Naive thymus-derived CD8-positive, alpha-beta T cell (primary cell): ENCODE measurements around the gene PAPPA. TPM values are rescaled to one million over a fixed set of nuclear protein-coding genes. Genes with fewer than 3 reads are reported as not detected.

Experiments used
- ATAC-seq, 2 donors: fragments of 150-1000 bp; cut with Tn5 transposase in 1 of 2; sonication (Bioruptor Pico), chemical (Tn5 transposase) in 1 of 2; 1 replicate in 1 of 2; 2 replicates in 1 of 2; pipeline ENCODE4 v1.10.0; 2021; ENCODE audit warnings: mild to moderate bottlenecking in 2 of 2, moderate library complexity in 2 of 2
- POLR2A ChIA-PET: fragments of 350-600 bp; sonication (Branson Sonifier 250); formaldehyde crosslinking; loops from one replicate; lab custom pipeline; 2021; ENCODE audit warnings: antibody characterized with exemption; lab: Charles Lee
- DNase-seq, 10 donors: peaks; one replicate each; pipeline versions ENCODE4 v3.0.0 to v3.0.0-alpha.2; 2020 to 2022
- H3K27ac Mint-ChIP-seq, 10 donors: one replicate each; pipeline ENCODE4 v1.8.0; 2020 to 2022; ENCODE audit warnings: mild to moderate bottlenecking in 10 of 10, mixed read lengths in 10 of 10, moderate library complexity in 4 of 10, inconsistent platforms in 1 of 10
- H3K27me3 Mint-ChIP-seq, 5 donors: one replicate each; pipeline ENCODE4 v1.8.0; 2021 to 2022; ENCODE audit warnings: mixed read lengths in 5 of 5
- H3K36me3 Mint-ChIP-seq, 3 donors: one replicate each; pipeline ENCODE4 v1.8.0; 2020 to 2022; ENCODE audit warnings: mixed read lengths in 3 of 3, mild to moderate bottlenecking in 2 of 3, inconsistent platforms in 1 of 3
- H3K4me1 Mint-ChIP-seq, 4 donors: one replicate each; pipeline ENCODE4 v1.8.0; 2021 to 2022; ENCODE audit warnings: mixed read lengths in 4 of 4
- H3K4me3 Mint-ChIP-seq, 10 donors: one replicate each; pipeline ENCODE4 v1.8.0; 2020 to 2022; ENCODE audit warnings: mild to moderate bottlenecking in 10 of 10, mixed read lengths in 10 of 10, moderate library complexity in 6 of 10, inconsistent platforms in 1 of 10
- H3K9me3 Mint-ChIP-seq, 9 donors: one replicate each; pipeline ENCODE4 v1.8.0; 2020 to 2022; ENCODE audit warnings: mixed read lengths in 9 of 9, mild to moderate bottlenecking in 3 of 9, inconsistent platforms in 1 of 9, moderate library complexity in 1 of 9
- polyA plus RNA-seq, 3 donors: library from polyadenylated mRNA; unstranded; fragments of 300-500 nt; fragmentation: Illumina TruSeq; gene quantifications; one replicate each; pipeline ENCODE4 v1.2.3, GENCODE V29; 2021
- total RNA-seq, 8 experiments: library from RNA in 2 of 8; stranded (reverse) in 2 of 8; gene quantifications; one replicate each; pipeline ENCODE4 v1.2.3 and lab custom pipeline; 2021 to 2026

PAPPA gene
- total and polyA plus RNA-seq, 5 experiments from 2014 or later: 0.09 TPM; not detected in 4

DNA sequence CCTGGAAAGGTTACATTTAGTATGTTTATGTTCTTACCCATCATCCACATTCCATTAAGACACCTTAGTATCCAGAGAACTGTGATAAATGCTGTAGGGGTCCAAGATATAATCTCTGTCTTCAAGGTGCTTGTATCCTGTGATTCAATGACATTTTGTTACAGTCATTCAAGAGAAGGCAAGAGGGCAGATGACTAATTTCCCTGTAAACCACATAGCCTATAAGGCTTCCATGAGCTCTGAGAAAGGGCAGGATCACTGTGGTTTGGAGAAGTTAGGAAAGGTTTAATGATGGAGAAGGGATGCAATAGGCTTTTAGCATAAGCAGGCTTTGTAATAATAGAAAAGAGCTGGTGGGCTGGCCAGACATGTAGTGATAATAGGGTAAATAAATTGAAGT, 40.0 kb downstream of the PAPPA start:
- POLR2A ChIA-PET: no interaction called here
- no peak overlapping the region for H3K4me3 Mint-ChIP-seq
- peaks cover 0 to 2% (median 0%) of the 10 kb centered on the region in 9 donors for H3K9me3 Mint-ChIP-seq
- no peaks in the 10 kb centered on the region for H3K36me3 Mint-ChIP-seq
- DNase-seq (no peak), ATAC-seq (no peak)
- H3K27ac Mint-ChIP-seq: no peak overlapping the region
- peaks cover 0 to 10% (median 1%) of the 10 kb centered on the region in 5 donors for H3K27me3 Mint-ChIP-seq
- H3K4me1 Mint-ChIP-seq: no peaks in the 10 kb centered on the region

DNA sequence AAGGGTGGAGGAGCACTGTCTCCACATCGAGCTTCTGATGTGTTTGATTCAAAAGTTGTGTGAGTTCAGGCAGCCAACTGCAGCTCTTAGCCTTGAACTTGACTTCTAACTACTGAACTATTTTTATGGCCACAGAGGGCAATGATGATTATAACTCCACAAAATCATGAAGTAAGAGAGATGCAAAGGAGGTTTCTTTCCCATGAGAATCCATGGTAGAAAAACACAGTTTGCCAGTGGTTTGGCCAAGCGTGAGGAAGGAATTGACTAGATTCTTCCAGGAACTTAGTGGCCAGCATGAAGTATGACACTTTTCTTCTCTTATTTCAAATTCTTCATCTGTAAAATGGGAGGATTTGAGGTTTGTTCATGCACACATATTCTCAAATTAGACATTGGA, 43.2 kb downstream of the PAPPA start:
- Mint-ChIP-seq H3K4me3 (no peak overlapping the region), H3K4me1 (no peaks in the 10 kb centered on the region), H3K9me3 (peaks cover 0 to 4% (median 0%) of the 10 kb centered on the region in 9 donors), H3K27me3 (peaks cover 0 to 9% (median 2%) of the 10 kb centered on the region in 5 donors), H3K27ac (no peak overlapping the region), H3K36me3 (no peaks in the 10 kb centered on the region)
- no peak for ATAC-seq
- POLR2A ChIA-PET: no interaction called here
- no peak for DNase-seq

DNA sequence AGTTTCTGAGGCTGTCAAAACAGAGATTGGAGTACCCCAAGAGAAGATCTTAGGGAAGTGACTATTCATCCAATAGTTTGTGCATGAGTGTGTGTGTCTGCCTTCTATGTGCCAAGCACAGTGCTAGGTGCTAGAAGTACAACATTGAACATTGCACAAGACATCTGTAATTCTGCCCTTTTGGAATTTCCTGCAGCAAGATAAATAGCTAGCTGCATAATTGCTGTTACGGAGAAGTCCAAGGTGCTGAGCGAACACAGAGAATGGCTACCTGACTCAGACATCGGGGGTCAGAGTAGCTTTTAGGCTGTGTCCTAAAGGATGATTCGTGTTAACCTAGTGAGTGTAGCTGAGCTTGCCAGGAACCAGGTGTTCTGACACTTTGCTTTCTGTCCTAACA, 44.8 kb downstream of the PAPPA start:
- Mint-ChIP-seq H3K9me3 (peaks cover 0 to 4% (median 0%) of the 10 kb centered on the region in 9 donors), H3K27ac (no peak overlapping the region), H3K4me1 (no peaks in the 10 kb centered on the region), H3K36me3 (no peaks in the 10 kb centered on the region), H3K4me3 (no peak overlapping the region), H3K27me3 (peaks cover 0 to 12% (median 2%) of the 10 kb centered on the region in 5 donors)
- ATAC-seq: no peak
- POLR2A ChIA-PET: no interaction called here
- no peak for DNase-seq

DNA sequence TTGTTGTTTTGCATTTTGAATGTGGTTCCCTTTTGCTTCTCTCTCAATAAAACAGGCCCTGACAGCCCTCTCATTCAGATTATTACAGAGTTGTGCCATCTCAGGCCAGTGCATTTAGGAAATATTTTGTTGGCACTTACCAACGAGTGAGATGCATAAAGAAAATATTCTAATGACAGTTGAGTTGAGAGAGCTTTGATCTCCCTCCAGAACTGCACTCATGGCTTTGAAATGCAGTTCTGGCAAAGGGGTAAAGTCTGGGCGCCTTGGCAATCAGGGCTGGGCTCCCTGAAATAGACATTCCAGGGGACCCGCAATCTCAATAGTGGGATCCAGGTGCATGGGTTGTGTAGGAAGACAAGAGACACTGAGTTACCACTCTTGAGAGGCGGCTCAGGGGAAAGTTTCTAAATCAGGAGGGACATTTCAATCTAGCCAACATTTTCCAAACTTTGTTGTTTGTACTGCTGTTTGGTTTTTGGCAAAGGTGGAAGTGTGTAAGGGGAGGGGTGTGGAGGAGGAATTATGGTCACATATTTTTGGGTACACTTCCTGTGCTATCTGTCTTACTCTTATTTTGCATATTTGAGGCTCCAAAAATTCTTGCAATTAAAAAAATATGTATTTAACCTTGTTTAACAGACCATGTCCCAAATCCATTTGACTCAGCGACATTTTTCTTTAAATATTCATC, 48.8 kb downstream of the PAPPA start:
- no peaks in the 10 kb centered on the region for H3K36me3 Mint-ChIP-seq
- no peak overlapping the region for H3K4me3 Mint-ChIP-seq
- H3K4me1 Mint-ChIP-seq: no peaks in the 10 kb centered on the region
- no peak overlapping the region for H3K27ac Mint-ChIP-seq
- no peak for ATAC-seq
- no peak for DNase-seq
- POLR2A ChIA-PET: no interaction called here
- peaks cover 0 to 21% (median 2%) of the 10 kb centered on the region in 5 donors for H3K27me3 Mint-ChIP-seq
- peaks cover 0 to 11% (median 0%) of the 10 kb centered on the region in 9 donors for H3K9me3 Mint-ChIP-seq

DNA sequence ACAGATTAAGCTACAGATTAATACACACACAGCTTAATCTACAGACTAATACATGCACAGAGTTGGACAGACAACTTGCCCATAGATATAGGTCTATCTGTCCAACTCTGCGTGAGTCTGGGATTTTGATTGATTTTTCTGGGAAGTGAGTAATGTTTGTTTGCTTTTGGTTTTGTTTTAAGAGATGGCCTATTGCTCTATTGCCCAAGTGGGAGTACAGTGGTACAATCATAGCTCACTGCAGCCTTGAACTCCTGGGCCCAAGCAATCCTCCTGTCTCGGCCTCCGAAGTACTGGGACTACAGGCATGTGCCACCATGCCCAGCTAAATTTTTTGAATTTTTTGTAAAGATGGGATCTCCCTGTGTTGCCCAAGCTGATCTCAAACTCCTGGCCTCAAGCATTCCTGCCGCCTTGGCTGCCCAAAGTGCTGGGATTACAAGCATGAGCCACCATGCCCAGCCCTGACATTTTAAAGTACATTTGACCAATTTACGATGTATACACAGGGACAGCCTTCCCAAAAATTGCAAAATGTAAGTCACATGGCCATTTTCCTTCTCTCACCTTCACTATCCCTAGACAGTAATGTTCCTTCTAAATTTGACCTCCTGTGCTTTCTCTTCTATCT, 50.8 kb downstream of the PAPPA start:
- Mint-ChIP-seq H3K27me3 (peaks cover 0 to 17% (median 2%) of the 10 kb centered on the region in 5 donors), H3K9me3 (peaks cover 0 to 11% (median 0%) of the 10 kb centered on the region in 9 donors), H3K27ac (no peak overlapping the region), H3K4me1 (no peaks in the 10 kb centered on the region), H3K36me3 (no peaks in the 10 kb centered on the region), H3K4me3 (no peak overlapping the region)
- no peak for DNase-seq
- POLR2A ChIA-PET: no interaction called here
- ATAC-seq: no peak

DNA sequence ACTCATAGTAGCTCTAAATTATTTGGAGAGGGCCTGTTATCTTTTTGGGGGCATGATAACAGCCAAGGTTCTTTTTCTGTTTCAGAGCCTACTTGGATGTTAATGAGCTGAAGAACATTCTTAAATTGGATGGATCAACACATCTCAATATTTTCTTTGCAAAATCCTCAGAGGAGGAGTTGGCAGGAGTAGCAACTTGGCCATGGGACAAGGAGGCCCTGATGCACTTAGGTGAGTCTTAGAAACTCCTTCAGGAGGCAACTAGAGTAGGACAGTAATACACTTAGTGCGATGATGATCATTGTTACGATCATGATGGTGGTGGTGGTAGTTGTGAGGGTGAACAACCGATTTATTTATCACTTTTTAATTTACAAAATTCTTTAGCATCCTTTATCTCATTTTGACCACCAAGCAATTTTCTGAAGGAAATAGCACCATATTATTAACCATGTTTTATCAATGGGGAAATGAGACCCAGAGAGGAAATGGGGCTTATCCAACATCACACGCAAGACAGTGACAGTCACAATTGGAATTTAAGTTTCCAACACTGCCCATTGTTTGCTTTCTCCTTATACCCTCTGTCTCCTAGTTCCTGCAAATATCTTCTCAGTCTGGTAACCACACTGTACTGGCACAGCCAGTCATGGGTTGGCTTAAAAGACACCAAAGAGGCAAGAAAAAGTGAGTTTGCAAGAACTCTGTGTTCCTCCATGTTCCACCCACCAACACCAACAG, 54.0 kb downstream of the PAPPA start:
- no peak for DNase-seq
- POLR2A ChIA-PET: no interaction called here
- Mint-ChIP-seq H3K27me3 (peaks cover 0 to 17% (median 2%) of the 10 kb centered on the region in 5 donors), H3K9me3 (peaks cover 0 to 7% (median 0%) of the 10 kb centered on the region in 9 donors), H3K4me3 (no peak overlapping the region), H3K27ac (no peak overlapping the region), H3K4me1 (no peaks in the 10 kb centered on the region), H3K36me3 (no peaks in the 10 kb centered on the region)
- ATAC-seq: no peak

DNA sequence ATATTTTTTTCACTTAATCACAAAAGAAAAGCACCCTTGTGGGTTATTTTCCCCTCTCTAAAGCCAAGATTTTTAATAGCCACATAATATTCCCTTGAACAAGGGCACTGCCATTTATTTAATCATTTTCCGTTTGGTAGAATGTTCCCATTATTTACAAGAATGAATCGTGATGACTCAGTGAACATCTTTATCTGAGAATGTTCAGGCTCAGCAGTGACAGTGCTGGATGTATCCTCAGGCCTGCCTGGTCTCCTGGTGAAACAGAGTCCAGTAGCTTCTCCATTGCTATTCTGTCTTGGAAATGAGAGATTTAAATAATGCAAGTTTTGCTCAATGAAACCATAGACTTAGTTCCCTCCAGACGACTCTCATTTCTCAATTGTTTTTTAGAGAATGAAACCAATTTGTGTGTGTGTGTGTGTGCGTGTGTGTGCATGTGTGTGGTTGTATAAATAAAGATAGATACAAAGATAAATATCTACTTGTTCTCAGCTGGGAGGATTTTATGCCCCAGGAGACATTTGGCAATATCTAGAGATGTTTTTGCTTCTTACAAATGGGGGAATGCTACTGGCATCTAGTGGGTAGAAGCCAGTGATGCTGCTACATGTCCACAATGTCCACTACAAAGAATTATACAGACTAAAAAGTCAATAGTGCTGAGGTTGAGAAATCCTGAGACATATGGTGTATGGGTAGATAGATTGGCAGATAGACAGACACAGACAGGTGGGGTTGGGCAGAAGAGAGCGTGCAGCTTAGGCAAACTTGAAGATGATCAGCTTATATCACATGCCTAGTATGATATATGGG, 55.0 kb downstream of the PAPPA start:
- H3K4me1 Mint-ChIP-seq: no peaks in the 10 kb centered on the region
- no peak overlapping the region for H3K27ac Mint-ChIP-seq
- no peak for DNase-seq
- ATAC-seq: no peak
- H3K36me3 Mint-ChIP-seq: no peaks in the 10 kb centered on the region
- no peak overlapping the region for H3K4me3 Mint-ChIP-seq
- peaks cover 0 to 12% (median 2%) of the 10 kb centered on the region in 5 donors for H3K27me3 Mint-ChIP-seq
- POLR2A ChIA-PET: no interaction called here
- peaks cover 0 to 6% (median 0%) of the 10 kb centered on the region in 9 donors for H3K9me3 Mint-ChIP-seq

DNA sequence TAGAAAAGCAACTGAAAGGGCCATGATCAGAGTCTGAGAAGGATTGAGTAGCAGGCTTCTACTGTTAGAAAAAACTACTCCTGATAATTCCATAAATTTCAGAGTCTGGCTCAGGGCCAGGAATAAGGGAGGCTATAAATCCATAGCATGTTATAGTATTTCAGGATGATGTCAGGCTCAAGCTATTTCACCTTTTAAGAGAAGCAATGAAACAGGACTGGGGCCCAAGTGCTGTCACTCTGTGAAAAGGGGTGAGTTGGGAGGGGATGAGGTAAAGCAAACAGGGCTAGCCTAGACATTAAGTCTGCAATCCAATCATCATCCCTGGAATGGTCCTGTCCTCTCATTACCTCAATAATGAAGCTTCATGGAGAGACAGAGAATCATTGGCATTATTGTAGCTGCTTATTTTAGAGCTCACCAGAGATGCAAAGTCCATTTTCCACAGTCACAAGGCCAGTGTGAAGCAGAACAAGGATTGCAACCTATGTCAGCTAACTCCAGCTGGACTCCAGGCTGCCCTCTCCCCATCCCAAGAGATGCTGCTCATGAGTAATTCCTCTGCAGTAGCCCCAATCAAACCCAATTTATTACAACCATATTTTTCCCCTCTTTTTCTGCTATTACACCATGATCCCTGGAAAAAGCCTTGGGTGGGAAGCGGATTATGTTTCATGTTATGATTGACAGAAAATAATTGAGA, 56.0 kb downstream of the PAPPA start:
- peaks cover 0 to 9% (median 2%) of the 10 kb centered on the region in 5 donors for H3K27me3 Mint-ChIP-seq
- POLR2A ChIA-PET: no interaction called here
- H3K9me3 Mint-ChIP-seq: peaks cover 0 to 4% (median 0%) of the 10 kb centered on the region in 9 donors
- no peak for DNase-seq
- H3K36me3 Mint-ChIP-seq: no peaks in the 10 kb centered on the region
- H3K4me1 Mint-ChIP-seq: no peaks in the 10 kb centered on the region
- ATAC-seq: no peak
- no peak overlapping the region for H3K27ac Mint-ChIP-seq
- H3K4me3 Mint-ChIP-seq: no peak overlapping the region

DNA sequence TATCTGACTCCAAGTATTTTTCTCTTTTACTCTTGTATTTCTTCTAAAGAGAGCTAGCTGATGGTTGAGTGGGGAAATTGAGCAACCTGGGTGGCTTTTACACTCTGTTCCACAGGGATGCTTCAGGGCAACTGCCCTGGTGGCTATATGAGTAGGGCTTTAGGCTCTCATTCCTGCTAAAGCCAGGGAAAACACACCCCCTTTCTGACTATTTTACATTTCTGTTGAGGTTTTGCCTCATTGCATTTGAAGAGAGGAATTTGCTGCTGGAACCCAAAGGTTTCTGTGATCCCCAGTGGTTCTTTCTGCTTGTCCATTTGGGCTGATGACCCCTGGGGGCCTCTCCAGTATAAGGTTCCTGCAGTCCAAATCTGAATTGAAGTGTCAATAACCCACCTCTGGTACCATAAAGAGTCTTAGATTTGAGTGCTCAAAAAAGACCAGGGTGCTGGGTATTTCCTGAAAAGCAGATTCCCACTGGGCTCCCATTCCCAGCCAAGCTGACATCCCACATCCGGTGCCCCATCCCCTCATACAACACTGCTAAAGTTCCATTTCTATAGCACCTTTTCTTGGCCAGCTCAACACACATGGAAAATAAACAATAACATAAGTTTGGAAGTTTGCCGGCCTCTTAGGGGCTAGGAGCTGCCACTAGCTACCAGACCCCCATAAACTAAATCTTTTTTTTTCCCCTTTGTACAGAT, 59.5 kb downstream of the PAPPA start:
- Mint-ChIP-seq H3K4me3 (no peak overlapping the region), H3K9me3 (peaks cover 0 to 8% (median 0%) of the 10 kb centered on the region in 9 donors), H3K4me1 (no peaks in the 10 kb centered on the region), H3K27me3 (peaks cover 0 to 9% (median 5%) of the 10 kb centered on the region in 5 donors), H3K27ac (no peak overlapping the region), H3K36me3 (no peaks in the 10 kb centered on the region)
- DNase-seq: no peak
- POLR2A ChIA-PET: no interaction called here
- ATAC-seq: no peak

DNA sequence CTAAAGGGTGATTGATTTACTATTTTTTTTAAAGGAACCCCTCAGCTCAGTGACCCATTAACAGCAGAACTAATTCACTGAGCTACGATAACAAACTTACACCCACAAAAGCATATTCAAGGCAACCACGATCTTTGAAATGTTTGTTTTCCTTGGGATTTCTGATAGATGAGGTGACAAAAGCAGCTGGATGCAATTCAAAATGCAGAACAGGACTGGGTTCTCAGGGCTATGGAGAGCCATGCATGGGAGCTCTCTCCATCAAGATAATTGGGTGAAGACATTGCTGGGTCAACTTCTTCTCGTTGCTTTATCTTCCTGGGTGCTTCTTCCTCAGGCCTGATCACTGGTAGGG, 60.1 kb downstream of the PAPPA start:
- POLR2A ChIA-PET: no interaction called here

DNA sequence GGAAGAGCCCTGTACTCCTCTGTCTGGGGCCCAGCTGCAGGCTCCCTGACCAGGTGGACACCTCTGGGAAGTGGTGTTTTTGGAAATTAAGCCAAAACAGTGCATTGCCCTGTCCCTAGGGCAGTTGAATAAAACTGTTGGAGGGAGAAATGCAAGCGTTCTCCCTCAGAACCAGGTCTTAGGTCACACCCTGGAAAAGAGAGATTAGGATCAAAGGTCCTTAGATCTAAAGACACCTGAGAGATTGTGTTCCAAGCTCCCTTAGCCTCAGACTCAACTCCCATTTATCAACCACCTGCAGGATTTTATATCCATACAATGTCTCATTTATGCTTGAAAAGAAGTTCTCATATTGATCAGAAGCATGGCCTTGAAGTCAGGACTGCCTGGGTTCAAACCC, 64.8 kb downstream of the PAPPA start:
- POLR2A ChIA-PET: no interaction called here
- ATAC-seq (no peak), DNase-seq (no peak)
- Mint-ChIP-seq H3K4me3 (no peak overlapping the region), H3K9me3 (peaks cover 0 to 11% (median 4%) of the 10 kb centered on the region in 9 donors), H3K27me3 (peaks cover 0 to 14% (median 7%) of the 10 kb centered on the region in 5 donors), H3K4me1 (no peaks in the 10 kb centered on the region), H3K27ac (no peak overlapping the region), H3K36me3 (no peaks in the 10 kb centered on the region)

More for the DNA sequence above, 60.1 kb downstream of the PAPPA start:
- no peaks in the 10 kb centered on the region for H3K36me3 Mint-ChIP-seq
- H3K4me3 Mint-ChIP-seq: no peak overlapping the region
- DNase-seq: no peak
- peaks cover 0 to 10% (median 5%) of the 10 kb centered on the region in 5 donors for H3K27me3 Mint-ChIP-seq
- H3K9me3 Mint-ChIP-seq: peaks cover 0 to 9% (median 0%) of the 10 kb centered on the region in 9 donors
- no peak overlapping the region for H3K27ac Mint-ChIP-seq
- no peaks in the 10 kb centered on the region for H3K4me1 Mint-ChIP-seq
- ATAC-seq: no peak
